Choroid plexus epithelial cell (primary cell): ENCODE measurements around the gene SLC26A3.
"Not testable (repeated sequence)": the region's sequence is repeated elsewhere in the genome, so short reads cannot be mapped to it uniquely, and the experiment has no call there.

Source experiments
- DNase-seq: peaks from one replicate; pipeline ENCODE4 v3.0.0-alpha.2; 2010; ENCODE audit warnings: low read depth
- H3K4me3 ChIP-seq: 2 replicates; pipeline ENCODE4 v1.5.1; 2011; ENCODE audit warnings: low read depth, mild to moderate bottlenecking, control low read depth, low read length, moderate library complexity
- CTCF ChIP-seq: conservative IDR thresholded peaks from 2 replicates; pipeline ENCODE4 v1.5.1; 2011; ENCODE audit warnings: low read depth, mild to moderate bottlenecking, control low read depth, inconsistent platforms, low read length, moderate library complexity

The SLC26A3 gene

GRCh38 chr7:107803009-107803610 is at the start of gene SLC26A3:
Gene SLC26A3, minus strand, starts transcription at chr7:107803223. Its CDS starts 8,714 bp downstream, at chr7:107794509.
- no peak for TF ChIP-seq CTCF
- no peak for DNase-seq
- H3K4me3 ChIP-seq, result no peak within 1 kb of the TSS

GRCh38 chr7:107850643-107851042 is 47.6 kb upstream of the SLC26A3 start:
- no peak overlapping the region for H3K4me3 ChIP-seq
- DNase-seq, result no peak
- TF ChIP-seq CTCF, result no peak

GRCh38 chr7:107850216-107850615 is 47.2 kb upstream of the SLC26A3 start:
- no peak for DNase-seq
- no peak for TF ChIP-seq CTCF
- no peak overlapping the region for H3K4me3 ChIP-seq

GRCh38 chr7:107848211-107848610 is 45.2 kb upstream of the SLC26A3 start:
- not testable (repeated sequence) for H3K4me3 ChIP-seq, DNase-seq

- not testable (repeated sequence) for DNase-seq, H3K4me3 ChIP-seq
Observed at GRCh38 chr7:107847836-107848175, 44.8 kb upstream of the SLC26A3 start.

- no peak for DNase-seq
- no peak overlapping the region for H3K4me3 ChIP-seq
- no peak for TF ChIP-seq CTCF
Observed at GRCh38 chr7:107847168-107847835, 44.3 kb upstream of the SLC26A3 start.

GRCh38 chr7:107846324-107846723 is 43.3 kb upstream of the SLC26A3 start:
- no peak overlapping the region for H3K4me3 ChIP-seq
- no peak for TF ChIP-seq CTCF
- DNase-seq, result no peak

- TF ChIP-seq CTCF, result no peak
- no peak overlapping the region for H3K4me3 ChIP-seq
- no peak for DNase-seq
Observed at GRCh38 chr7:107843184-107843583, 40.2 kb upstream of the SLC26A3 start.
